Neural crest cell (in vitro differentiated cells): ENCODE results near the gene FNDC3B. TPM values are rescaled to one million over a fixed set of nuclear protein-coding genes. Genes with fewer than 3 reads are reported as not detected.

Experiments used
- DNase-seq: peaks from one replicate; pipeline ENCODE4 v3.0.0; 2021; ENCODE audit warnings: low read depth, mixed read lengths, low spot score
- H3K27ac Mint-ChIP-seq: one replicate; pipeline ENCODE4 v1.8.0; 2021; ENCODE audit warnings: mild to moderate bottlenecking, mixed read lengths; ENCODE audit not compliant: unreplicated experiment
- H3K27me3 Mint-ChIP-seq: 2 replicates; pipeline ENCODE4 v1.8.0; 2021; ENCODE audit warnings: low read depth, mild to moderate bottlenecking, mixed read lengths
- H3K36me3 Mint-ChIP-seq: 2 replicates; pipeline ENCODE4 v1.8.0; 2021; ENCODE audit warnings: low read depth, mild to moderate bottlenecking, mixed read lengths
- H3K4me1 Mint-ChIP-seq: 2 replicates; pipeline ENCODE4 v1.8.0; 2021; ENCODE audit warnings: mixed read lengths
- H3K4me3 Mint-ChIP-seq: one replicate; pipeline ENCODE4 v1.8.0; 2021; ENCODE audit warnings: mild to moderate bottlenecking, mixed read lengths
- H3K9me3 Mint-ChIP-seq: 2 replicates; pipeline ENCODE4 v1.8.0; 2021; ENCODE audit warnings: mixed read lengths
- CTCF ChIP-seq: fragments of 200-600 bp; sonication (generic); conservative IDR thresholded peaks from 2 replicates; pipeline ENCODE4 v1.5.0; 2021; ENCODE audit warnings: antibody characterized with exemption, mild to moderate bottlenecking
- total RNA-seq: library from RNA; stranded (reverse); gene quantifications from 2 replicates; pipeline ENCODE4 v1.2.1, GENCODE V29; 2021

Gene FNDC3B
- total RNA-seq, 1 donor from 2014 or later = 41.5 TPM

GRCh38 chr3:172330413-172330812 lies 291.0 kb downstream of the FNDC3B start:
- TF ChIP-seq CTCF = no peak
- H3K9me3 Mint-ChIP-seq = no peaks in the 10 kb centered on the region
- no peaks in the 10 kb centered on the region for H3K27me3 Mint-ChIP-seq
- peaks cover 25% of the 10 kb centered on the region for H3K36me3 Mint-ChIP-seq
- DNase-seq = no peak
- H3K27ac Mint-ChIP-seq = no peak overlapping the region
- no peak overlapping the region for H3K4me3 Mint-ChIP-seq
- H3K4me1 Mint-ChIP-seq = peaks cover 3% of the 10 kb centered on the region

- Mint-ChIP-seq H3K27ac (no peak overlapping the region), H3K9me3 (no peaks in the 10 kb centered on the region), H3K27me3 (no peaks in the 10 kb centered on the region), H3K36me3 (peaks cover 22% of the 10 kb centered on the region), H3K4me1 (peaks cover 3% of the 10 kb centered on the region), H3K4me3 (no peak overlapping the region)
- peak; percentile 60 for DNase-seq
- peak; percentile 92 for TF ChIP-seq CTCF
These were observed 293.1 kb downstream of the FNDC3B start for GRCh38 chr3:172332256-172333041.

- H3K4me1 Mint-ChIP-seq = peaks cover 3% of the 10 kb centered on the region
- H3K27ac Mint-ChIP-seq = no peak overlapping the region
- no peaks in the 10 kb centered on the region for H3K9me3 Mint-ChIP-seq
- no peak for DNase-seq
- H3K27me3 Mint-ChIP-seq = no peaks in the 10 kb centered on the region
- TF ChIP-seq CTCF = no peak
- H3K36me3 Mint-ChIP-seq = peaks cover 25% of the 10 kb centered on the region
- H3K4me3 Mint-ChIP-seq = no peak overlapping the region
These were observed 293.6 kb downstream of the FNDC3B start for GRCh38 chr3:172333042-172333377.

GRCh38 chr3:172333692-172334457 lies 294.5 kb downstream of the FNDC3B start:
- no peaks in the 10 kb centered on the region for H3K27me3 Mint-ChIP-seq
- H3K27ac Mint-ChIP-seq = peak overlapping the region; percentile 69
- H3K36me3 Mint-ChIP-seq = peaks cover 25% of the 10 kb centered on the region
- H3K4me3 Mint-ChIP-seq = no peak overlapping the region
- peaks cover 10% of the 10 kb centered on the region for H3K4me1 Mint-ChIP-seq
- H3K9me3 Mint-ChIP-seq = no peaks in the 10 kb centered on the region
- TF ChIP-seq CTCF = peak; percentile 30
- no peak for DNase-seq

- DNase-seq = no peak
- H3K36me3 Mint-ChIP-seq = peaks cover 23% of the 10 kb centered on the region
- H3K27ac Mint-ChIP-seq = no peak overlapping the region
- peaks cover 12% of the 10 kb centered on the region for H3K4me1 Mint-ChIP-seq
- no peaks in the 10 kb centered on the region for H3K9me3 Mint-ChIP-seq
- H3K4me3 Mint-ChIP-seq = no peak overlapping the region
- TF ChIP-seq CTCF = no peak
- H3K27me3 Mint-ChIP-seq = no peaks in the 10 kb centered on the region
These were observed 295.4 kb downstream of the FNDC3B start for GRCh38 chr3:172334671-172335207.
